C1 segment of cervical spinal cord (tissue), 14 donors: Measurements from ENCODE around the gene GLCE.
"Not testable (repeated sequence)": the region's sequence is repeated elsewhere in the genome, so short reads cannot be mapped to it uniquely, and the experiment has no call there.

ENCODE experiments used
- DNase-seq, 14 donors: peaks; one replicate each; lab custom pipeline; 2025; lab: John Stamatoyannopoulos, UW

GLCE gene

GRCh38 chr15:69135499-69135898 is 24.9 kb upstream of the GLCE start:
- DNase-seq, result no peak

GRCh38 chr15:69138963-69139362 is 21.5 kb upstream of the GLCE start:
- DNase-seq, result no peak

GRCh38 chr15:69140306-69140705 is 20.1 kb upstream of the GLCE start:
- DNase-seq, result peak in 2 of 14 donors; percentile 9 to 91

GRCh38 chr15:69141286-69141701 is 19.1 kb upstream of the GLCE start:
- no peak for DNase-seq

GRCh38 chr15:69141833-69142232 is 18.6 kb upstream of the GLCE start:
- DNase-seq, result no peak

GRCh38 chr15:69143756-69144436 is 16.5 kb upstream of the GLCE start:
- no peak for DNase-seq

GRCh38 chr15:69144530-69144929 is 15.9 kb upstream of the GLCE start:
- DNase-seq, result no peak

- no peak for DNase-seq
These were observed 15.2 kb upstream of the GLCE start for GRCh38 chr15:69145149-69145693.

GRCh38 chr15:69145694-69146492 is 14.5 kb upstream of the GLCE start:
- peak in 3 of 14 donors; percentile 20 to 27 (median 24) for DNase-seq

GRCh38 chr15:69146724-69147435 is 13.6 kb upstream of the GLCE start:
- DNase-seq, result no peak

- DNase-seq, result no peak
These were observed 12.0 kb upstream of the GLCE start for GRCh38 chr15:69148465-69148864.

GRCh38 chr15:69149163-69149562 is 11.3 kb upstream of the GLCE start:
- DNase-seq, result no peak

- no peak for DNase-seq
These were observed 10.6 kb upstream of the GLCE start for GRCh38 chr15:69149803-69150202.

- peak in 1 of 14 donors; percentile 85 for DNase-seq
These were observed 10.1 kb upstream of the GLCE start for GRCh38 chr15:69150336-69150735.

GRCh38 chr15:69150841-69151240 is 9.6 kb upstream of the GLCE start:
- no peak for DNase-seq

GRCh38 chr15:69153046-69153445 is 7.4 kb upstream of the GLCE start:
- no peak for DNase-seq

- not testable (repeated sequence) for DNase-seq
These were observed 6.8 kb upstream of the GLCE start for GRCh38 chr15:69153587-69153986.

- no peak for DNase-seq
These were observed 6.4 kb upstream of the GLCE start for GRCh38 chr15:69154078-69154477.

- peak in 1 of 14 donors; percentile 10 for DNase-seq
These were observed 5.8 kb upstream of the GLCE start for GRCh38 chr15:69154684-69155083.

- peak in 7 of 14 donors; percentile 13 to 100 (median 36) for DNase-seq
These were observed 3.6 kb upstream of the GLCE start for GRCh38 chr15:69156736-69157381.

GRCh38 chr15:69158201-69158842 is 2.1 kb upstream of the GLCE start:
- peak in 1 of 14 donors; percentile 17 for DNase-seq
